Activated naive CD4-positive, alpha-beta T cell treated with anti-CD3 and anti-CD28 coated beads, Interleukin-2, amount 10 ng/mL, durations not matched to agents 7 days and 5 days (primary cell): ENCODE results near the gene RAB1B.

Source experiments
- CTCF ChIA-PET: fragments of 350-600 bp; sonication (Branson Sonifier 250); formaldehyde crosslinking; loops from one replicate; lab custom pipeline; 2021; ENCODE audit warnings: antibody characterized with exemption; lab: Charles Lee
- DNase-seq: peaks from one replicate; pipeline ENCODE4 v3.0.0-alpha.2; 2020
- H3K27ac Mint-ChIP-seq: one replicate; pipeline ENCODE4 v1.8.0; 2021; ENCODE audit warnings: mild to moderate bottlenecking, moderate library complexity, mixed read lengths
- H3K27me3 Mint-ChIP-seq: one replicate; pipeline ENCODE4 v1.8.0; 2021; ENCODE audit warnings: mild to moderate bottlenecking, mixed read lengths
- H3K36me3 Mint-ChIP-seq: one replicate; pipeline ENCODE4 v1.8.0; 2021; ENCODE audit warnings: mixed read lengths
- H3K4me1 Mint-ChIP-seq: one replicate; pipeline ENCODE4 v1.8.0; 2021; ENCODE audit warnings: mixed read lengths
- H3K4me3 Mint-ChIP-seq: one replicate; pipeline ENCODE4 v1.8.0; 2021; ENCODE audit warnings: mild to moderate bottlenecking, moderate library complexity, mixed read lengths
- H3K9me3 Mint-ChIP-seq: one replicate; pipeline ENCODE4 v1.8.0; 2021; ENCODE audit warnings: mixed read lengths

Gene RAB1B

DNA sequence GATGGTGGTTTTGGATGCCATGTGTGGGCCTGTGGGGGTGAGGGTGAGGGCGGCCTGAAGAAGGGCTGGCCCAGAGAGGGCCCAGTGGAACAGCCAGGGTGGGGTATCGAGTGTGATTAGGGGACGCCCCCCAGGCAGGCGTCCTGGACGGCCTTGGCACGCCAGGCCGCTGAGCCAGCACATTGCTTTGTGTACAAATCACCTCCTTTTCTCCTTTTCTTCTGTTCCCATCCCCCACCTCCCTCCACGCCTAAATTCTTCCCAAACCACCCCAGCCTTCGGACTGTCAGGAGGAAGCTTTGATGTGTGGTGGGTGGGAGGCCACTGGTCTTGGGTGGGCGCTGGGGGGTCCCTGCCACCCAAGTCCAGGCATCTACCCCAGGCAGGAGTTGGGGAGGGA, 56.2 kb downstream of the RAB1B start:
- Mint-ChIP-seq H3K27me3 (no peaks in the 10 kb centered on the region), H3K9me3 (peaks cover 12% of the 10 kb centered on the region), H3K4me3 (no peak overlapping the region), H3K27ac (peak overlapping the region; percentile 59), H3K36me3 (peaks cover 7% of the 10 kb centered on the region), H3K4me1 (peaks cover 81% of the 10 kb centered on the region)
- DNase-seq: no peak
- CTCF ChIA-PET: interaction anchor here (0.9 to 1.8 kb wide), 2 partner anchors 9 to 13 kb away, joined by 3 to 10 read pairs; no protein-coding TSS in a partner anchor

DNA sequence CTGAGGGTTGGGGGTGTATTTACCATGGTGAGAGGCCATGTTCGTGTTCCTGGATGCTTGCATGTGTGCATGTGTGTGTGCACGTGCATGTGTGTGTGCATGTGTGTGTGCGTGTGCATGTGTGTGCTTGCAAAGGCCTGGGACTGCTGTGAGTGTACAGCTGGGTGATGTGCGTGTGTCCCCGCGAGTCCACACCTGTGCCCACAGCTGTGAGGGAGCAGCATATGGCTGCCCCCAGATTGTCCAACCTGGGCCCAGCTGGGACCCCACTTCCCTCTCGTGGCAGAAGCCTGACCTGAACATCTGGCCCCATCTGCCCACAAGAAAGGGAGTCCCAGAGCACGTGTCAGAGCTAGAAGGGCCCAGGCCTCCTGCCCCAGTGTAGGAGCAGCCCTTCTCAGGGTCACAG, 56.8 kb downstream of the RAB1B start:
- CTCF ChIA-PET: interaction anchor here (1.8 kb wide), 1 partner anchor 13 kb away, joined by 10 read pairs; no protein-coding TSS in a partner anchor
- H3K27ac Mint-ChIP-seq: peak overlapping the region; percentile 87
- H3K36me3 Mint-ChIP-seq: peaks cover 3% of the 10 kb centered on the region
- peaks cover 7% of the 10 kb centered on the region for H3K9me3 Mint-ChIP-seq
- H3K4me3 Mint-ChIP-seq: no peak overlapping the region
- no peaks in the 10 kb centered on the region for H3K27me3 Mint-ChIP-seq
- peaks cover 75% of the 10 kb centered on the region for H3K4me1 Mint-ChIP-seq
- no peak for DNase-seq

DNA sequence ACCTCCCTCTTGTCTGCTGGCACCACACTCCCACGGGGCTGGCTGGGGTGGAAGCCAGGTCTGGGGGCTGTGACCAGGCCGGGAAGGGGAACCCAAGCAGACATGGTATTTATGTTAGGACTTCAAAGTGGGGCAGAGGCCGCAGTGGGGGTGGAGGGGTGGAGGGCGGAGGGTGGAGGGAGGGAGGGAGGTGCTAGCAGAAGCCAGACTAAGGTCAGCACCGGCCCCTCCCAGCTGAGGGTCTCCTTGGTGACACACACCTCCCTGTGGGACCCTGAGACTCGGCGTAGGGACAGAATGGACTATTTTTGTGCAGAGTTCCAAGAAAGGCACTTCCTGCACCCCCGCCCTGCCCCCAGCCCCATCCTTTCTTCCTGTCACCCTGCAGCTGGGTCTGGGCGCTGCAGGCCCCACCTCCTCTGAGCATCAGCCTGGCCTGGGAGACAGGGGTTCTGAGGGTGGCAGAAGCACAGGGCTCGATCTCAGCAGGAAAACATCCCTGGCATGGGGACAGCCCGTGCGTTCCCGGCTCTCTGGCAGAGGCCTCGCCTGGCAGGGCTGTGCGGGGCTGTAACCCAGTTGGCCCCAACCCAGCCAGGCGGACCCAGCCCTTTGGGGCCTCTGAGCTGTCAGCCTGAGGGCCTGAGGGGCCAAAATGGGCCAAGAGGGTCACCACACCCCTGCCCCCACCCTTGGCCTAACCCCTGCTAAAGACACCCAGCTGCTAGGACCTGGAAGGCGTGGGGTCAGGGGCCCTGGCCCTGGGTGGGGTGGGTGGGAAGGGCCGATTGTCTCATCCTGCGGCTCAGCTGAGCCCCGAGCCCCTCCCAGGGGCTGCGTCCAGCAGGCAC, 58.0 kb downstream of the RAB1B start:
- H3K4me3 Mint-ChIP-seq: peak overlapping the region; percentile 58
- peaks cover 68% of the 10 kb centered on the region for H3K4me1 Mint-ChIP-seq
- H3K27ac Mint-ChIP-seq: peak overlapping the region; percentile 87
- CTCF ChIA-PET: interaction anchor here (1.3 to 1.8 kb wide), 2 partner anchors 14 to 16 kb away, joined by 9 to 15 read pairs; no protein-coding TSS in a partner anchor
- peaks cover 6% of the 10 kb centered on the region for H3K9me3 Mint-ChIP-seq
- H3K27me3 Mint-ChIP-seq: no peaks in the 10 kb centered on the region
- DNase-seq: peak; percentile 85
- H3K36me3 Mint-ChIP-seq: no peaks in the 10 kb centered on the region
